ENCODE measurements around the gene PIGZ.

PIGZ gene

GRCh38 chr3:197001972-197002700 is 33.5 kb upstream of the PIGZ start:
- no peak for DNase-seq

GRCh38 chr3:197001106-197001971 is 32.7 kb upstream of the PIGZ start:
- no peak for DNase-seq

- DNase-seq = no peak
These were observed 31.6 kb upstream of the PIGZ start for GRCh38 chr3:197000211-197000610.

GRCh38 chr3:196998966-196999760 is 30.5 kb upstream of the PIGZ start:
- no peak for DNase-seq

- DNase-seq = no peak
These were observed 28.7 kb upstream of the PIGZ start for GRCh38 chr3:196997311-196997710.

GRCh38 chr3:196996454-196997265 is 28.0 kb upstream of the PIGZ start:
- DNase-seq = no peak

- DNase-seq = no peak
These were observed 27.2 kb upstream of the PIGZ start for GRCh38 chr3:196995646-196996355.

- DNase-seq = no peak
These were observed 26.4 kb upstream of the PIGZ start for GRCh38 chr3:196995027-196995426.

- no peak for DNase-seq
These were observed 25.4 kb upstream of the PIGZ start for GRCh38 chr3:196994056-196994455.

GRCh38 chr3:196992461-196993065 is 23.9 kb upstream of the PIGZ start:
- DNase-seq = no peak

- no peak for DNase-seq
These were observed 23.2 kb upstream of the PIGZ start for GRCh38 chr3:196991581-196992460.

GRCh38 chr3:196990601-196991007 is 22.0 kb upstream of the PIGZ start:
- DNase-seq = no peak

GRCh38 chr3:196989721-196990262 is 21.2 kb upstream of the PIGZ start:
- no peak for DNase-seq

GRCh38 chr3:196988241-196989029 is 19.8 kb upstream of the PIGZ start:
- no peak for DNase-seq

- DNase-seq = no peak
These were observed 18.4 kb upstream of the PIGZ start for GRCh38 chr3:196987022-196987421.

- no peak for DNase-seq
These were observed 17.6 kb upstream of the PIGZ start for GRCh38 chr3:196985954-196986885.

- DNase-seq = no peak
These were observed 16.7 kb upstream of the PIGZ start for GRCh38 chr3:196985298-196985697.

- DNase-seq = no peak
These were observed 14.6 kb upstream of the PIGZ start for GRCh38 chr3:196983186-196983585.
